ENCODE data around the gene AFF1.

AFF1 gene

GRCh38 chr4:86921608-86922252 lies 13.1 kb upstream of the AFF1 start:
- peak in 3 of 4 experiments; percentile 27 to 50 (median 50) for DNase-seq

- DNase-seq: peak; percentile 66 to 87 (median 71)
Observed at GRCh38 chr4:86924811-86925210, 10.0 kb upstream of the AFF1 start.

- DNase-seq: no peak
Observed at GRCh38 chr4:86926435-86927086, 8.2 kb upstream of the AFF1 start.

- DNase-seq: peak; percentile 49 to 82 (median 58)
Observed at GRCh38 chr4:86927843-86928395, 6.9 kb upstream of the AFF1 start.

- peak in 1 of 4 experiments; percentile 23 for DNase-seq
Observed at GRCh38 chr4:86928400-86929255, 6.2 kb upstream of the AFF1 start.

GRCh38 chr4:86934147-86934770 lies 552 bp upstream of the AFF1 start:
- peak in 2 of 4 experiments; percentile 19 to 31 for DNase-seq

- DNase-seq: peak in 1 of 4 experiments; percentile 39
Observed at GRCh38 chr4:86935566-86935852, 698 bp downstream of the AFF1 start.

GRCh38 chr4:86935853-86936733 lies 1.3 kb downstream of the AFF1 start:
- DNase-seq: peak; percentile 72 to 83 (median 81)

- DNase-seq: peak; percentile 60 to 87 (median 72)
Observed at GRCh38 chr4:86938771-86939520, 4.1 kb downstream of the AFF1 start.

- peak in 2 of 4 experiments; percentile 49 to 60 for DNase-seq
Observed at GRCh38 chr4:86939729-86940575, 5.1 kb downstream of the AFF1 start.

GRCh38 chr4:86940920-86941460 lies 6.2 kb downstream of the AFF1 start:
- DNase-seq: no peak

- no peak for DNase-seq
Observed at GRCh38 chr4:86942185-86942666, 7.4 kb downstream of the AFF1 start.

- peak in 1 of 4 experiments; percentile 41 for DNase-seq
Observed at GRCh38 chr4:86944964-86945781, 10.4 kb downstream of the AFF1 start.

- DNase-seq: no peak
Observed at GRCh38 chr4:86946868-86947500, 12.2 kb downstream of the AFF1 start.

- DNase-seq: no peak
Observed at GRCh38 chr4:86947501-86948120, 12.8 kb downstream of the AFF1 start.

GRCh38 chr4:86948276-86948675 lies 13.5 kb downstream of the AFF1 start:
- no peak for DNase-seq

- no peak for DNase-seq
Observed at GRCh38 chr4:86950831-86951525, 16.2 kb downstream of the AFF1 start.
